ENCODE data around the gene MICB.

- TF ChIP-seq POLR2A (IDR thresholded peaks at IDR 0.05; ENCODE audit: low read length) (no peak), GATA1 (IDR thresholded peaks at IDR 0.05; ENCODE audit: low read depth, low read length) (no peak)
Observed at GRCh38 chr6:31510007-31510406, 12.1 kb downstream of the MICB start.
